Measurements from ENCODE around the gene NEBL.

The NEBL gene

DNA sequence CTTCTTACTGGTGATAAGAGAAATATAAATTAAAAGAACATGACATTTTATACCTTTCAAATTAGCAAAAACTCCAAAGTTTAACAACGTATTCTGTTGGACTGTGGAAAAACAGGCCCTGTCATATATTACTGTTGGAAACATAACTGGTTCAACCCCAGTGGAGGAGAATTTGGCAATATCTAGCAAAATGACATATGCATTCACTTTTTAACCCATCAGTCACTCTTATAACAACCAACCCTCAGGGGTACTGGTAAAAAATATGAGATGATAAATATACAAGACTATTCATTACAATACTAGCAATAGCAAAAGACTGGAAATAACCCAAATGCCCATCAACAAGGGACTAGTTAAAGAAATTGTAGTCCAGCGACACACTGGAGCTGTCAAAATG is 22.9 kb upstream of the NEBL start:
- Mint-ChIP-seq H3K36me3 (no peaks in the 10 kb centered on the region), H3K4me3 (no peak overlapping the region), H3K27ac (no peak overlapping the region), H3K9me3 (no peaks in the 10 kb centered on the region), H3K27me3 (no peaks in the 10 kb centered on the region), H3K4me1 (no peaks in the 10 kb centered on the region)
- DNase-seq, result no peak
- CTCF ChIA-PET, result no interaction called here

DNA sequence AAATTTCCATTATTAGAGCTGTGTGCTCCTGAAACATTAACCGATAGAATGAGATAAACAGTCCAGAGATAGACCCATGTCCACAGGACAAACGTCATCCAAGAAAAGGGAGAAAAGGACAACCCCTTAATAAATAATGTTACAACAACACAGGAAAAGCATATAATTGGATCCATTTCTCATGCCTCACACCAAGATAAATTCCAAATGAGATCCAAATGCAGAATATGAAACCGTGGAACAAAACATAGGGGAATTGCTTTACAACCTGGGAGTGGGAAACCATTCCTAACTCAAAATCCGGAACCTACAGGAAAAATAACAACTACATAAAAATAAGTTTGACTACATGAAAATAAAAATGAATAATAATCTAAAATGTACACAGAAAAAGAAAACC is 22.4 kb upstream of the NEBL start:
- Mint-ChIP-seq H3K27me3 (no peaks in the 10 kb centered on the region), H3K4me1 (no peaks in the 10 kb centered on the region), H3K36me3 (no peaks in the 10 kb centered on the region), H3K9me3 (no peaks in the 10 kb centered on the region), H3K4me3 (no peak overlapping the region), H3K27ac (no peak overlapping the region)
- no peak for DNase-seq
- CTCF ChIA-PET, result no interaction called here

DNA sequence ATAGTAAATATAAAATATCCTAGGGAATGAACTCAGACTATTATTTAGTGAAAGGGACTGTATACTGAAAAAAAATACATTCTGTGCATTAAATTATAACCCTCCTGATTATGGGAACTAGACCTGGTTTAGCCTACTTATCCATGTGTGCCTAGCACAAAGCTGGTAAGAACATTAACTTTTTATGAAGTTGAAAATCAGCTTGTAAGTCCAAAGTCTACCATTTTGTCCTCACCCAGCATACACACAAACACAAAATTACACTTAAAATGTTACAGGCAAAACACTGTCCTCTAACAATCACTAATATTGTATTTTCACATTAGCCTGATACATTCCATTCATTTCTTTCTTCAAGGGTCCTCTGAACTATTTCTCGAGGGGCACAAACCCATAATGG is 19.9 kb upstream of the NEBL start:
- Mint-ChIP-seq H3K4me3 (no peak overlapping the region), H3K27me3 (no peaks in the 10 kb centered on the region), H3K9me3 (no peaks in the 10 kb centered on the region), H3K4me1 (no peaks in the 10 kb centered on the region), H3K36me3 (no peaks in the 10 kb centered on the region), H3K27ac (no peak overlapping the region)
- DNase-seq, result no peak
- CTCF ChIA-PET, result no interaction called here

DNA sequence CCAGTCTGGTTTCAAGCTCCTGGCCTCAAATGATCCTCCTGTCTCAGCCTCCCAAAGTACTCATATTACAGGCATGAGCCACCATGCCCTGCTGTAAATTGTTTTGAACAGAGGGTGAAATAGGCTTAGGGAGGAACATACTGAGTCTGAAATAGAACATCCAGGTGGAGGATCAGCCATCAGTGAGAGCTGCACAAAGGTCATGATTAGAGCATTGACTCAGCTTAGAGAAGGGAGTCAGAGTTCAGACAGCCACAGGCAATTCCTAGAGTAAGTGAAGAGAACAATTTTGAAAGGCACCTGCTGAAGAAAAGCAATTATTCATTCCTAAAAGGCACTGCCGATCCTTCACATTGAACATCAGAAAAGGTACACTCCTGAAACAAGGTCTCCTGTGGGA is 15.9 kb upstream of the NEBL start:
- H3K27ac Mint-ChIP-seq, result no peak overlapping the region
- H3K9me3 Mint-ChIP-seq, result no peaks in the 10 kb centered on the region
- H3K4me1 Mint-ChIP-seq, result no peaks in the 10 kb centered on the region
- no peaks in the 10 kb centered on the region for H3K36me3 Mint-ChIP-seq
- DNase-seq, result no peak
- no peak overlapping the region for H3K4me3 Mint-ChIP-seq
- CTCF ChIA-PET, result no interaction called here
- no peaks in the 10 kb centered on the region for H3K27me3 Mint-ChIP-seq

DNA sequence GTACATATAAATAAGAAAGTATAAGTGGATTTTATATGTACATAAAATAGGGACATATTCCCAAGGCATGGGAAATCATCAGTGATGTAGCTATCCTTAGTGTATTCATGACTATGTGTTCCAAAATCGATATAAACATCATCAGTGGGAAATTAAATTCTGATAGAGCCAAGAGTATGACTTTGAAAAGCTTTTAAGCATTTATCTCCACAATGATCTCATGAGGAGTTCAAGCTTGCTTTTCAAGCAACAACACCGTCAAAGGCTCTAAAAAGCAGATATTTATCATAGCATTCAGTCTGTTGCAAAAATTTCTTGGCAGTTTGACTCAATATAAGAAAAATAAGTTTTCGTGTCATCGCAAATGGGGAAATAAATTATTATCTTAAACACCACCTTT is 14.5 kb upstream of the NEBL start:
- no peaks in the 10 kb centered on the region for H3K27me3 Mint-ChIP-seq
- H3K27ac Mint-ChIP-seq, result no peak overlapping the region
- H3K9me3 Mint-ChIP-seq, result no peaks in the 10 kb centered on the region
- H3K4me1 Mint-ChIP-seq, result no peaks in the 10 kb centered on the region
- H3K4me3 Mint-ChIP-seq, result no peak overlapping the region
- no peaks in the 10 kb centered on the region for H3K36me3 Mint-ChIP-seq
- DNase-seq, result no peak
- CTCF ChIA-PET, result no interaction called here

DNA sequence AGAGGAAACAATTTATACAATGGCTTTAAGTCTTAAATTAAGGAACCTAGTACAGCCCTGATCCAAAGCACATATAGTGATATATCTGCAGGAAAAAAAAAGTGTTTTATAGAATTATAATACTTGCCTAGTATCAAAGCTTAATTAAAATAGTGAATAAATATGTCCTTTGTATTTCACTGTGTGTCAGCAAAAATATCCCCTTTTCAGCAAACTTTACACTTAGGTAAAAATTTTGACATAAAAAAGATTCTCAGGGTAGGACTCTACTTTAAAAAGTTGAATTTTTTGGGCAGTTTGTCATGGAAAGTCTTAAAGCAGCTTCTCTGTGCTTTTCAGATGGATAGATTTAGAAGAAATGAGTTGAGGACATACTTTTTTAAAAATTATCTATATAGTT is 12.7 kb upstream of the NEBL start:
- no peak overlapping the region for H3K4me3 Mint-ChIP-seq
- CTCF ChIA-PET, result no interaction called here

DNA sequence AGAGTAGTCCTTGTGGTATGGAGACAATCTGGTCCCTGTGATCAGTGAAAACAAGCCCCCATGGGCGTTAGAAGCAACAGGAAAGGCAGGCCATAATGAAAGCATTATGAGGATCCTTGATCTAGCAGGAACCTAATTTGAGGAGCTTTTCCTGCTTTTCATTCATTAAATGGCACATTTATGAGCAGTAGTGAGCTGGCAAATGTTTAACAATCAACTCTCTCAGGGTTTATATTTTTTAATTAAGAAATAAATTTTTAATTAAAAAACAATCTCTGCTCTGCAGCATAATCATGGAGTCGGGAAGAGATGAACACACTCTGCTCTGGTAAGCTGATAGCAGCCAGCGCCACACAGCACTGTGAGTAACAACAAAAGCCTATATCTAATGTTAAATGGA is 11.3 kb upstream of the NEBL start:
- Mint-ChIP-seq H3K27ac (no peak overlapping the region), H3K9me3 (no peaks in the 10 kb centered on the region), H3K27me3 (no peaks in the 10 kb centered on the region), H3K36me3 (no peaks in the 10 kb centered on the region), H3K4me1 (no peaks in the 10 kb centered on the region), H3K4me3 (no peak overlapping the region)
- no peak for DNase-seq
- CTCF ChIA-PET, result no interaction called here

More for the DNA sequence above, 12.7 kb upstream of the NEBL start:
- no peaks in the 10 kb centered on the region for H3K36me3 Mint-ChIP-seq
- no peaks in the 10 kb centered on the region for H3K4me1 Mint-ChIP-seq
- no peaks in the 10 kb centered on the region for H3K27me3 Mint-ChIP-seq
- no peak overlapping the region for H3K27ac Mint-ChIP-seq
- H3K9me3 Mint-ChIP-seq, result no peaks in the 10 kb centered on the region
- DNase-seq, result no peak

DNA sequence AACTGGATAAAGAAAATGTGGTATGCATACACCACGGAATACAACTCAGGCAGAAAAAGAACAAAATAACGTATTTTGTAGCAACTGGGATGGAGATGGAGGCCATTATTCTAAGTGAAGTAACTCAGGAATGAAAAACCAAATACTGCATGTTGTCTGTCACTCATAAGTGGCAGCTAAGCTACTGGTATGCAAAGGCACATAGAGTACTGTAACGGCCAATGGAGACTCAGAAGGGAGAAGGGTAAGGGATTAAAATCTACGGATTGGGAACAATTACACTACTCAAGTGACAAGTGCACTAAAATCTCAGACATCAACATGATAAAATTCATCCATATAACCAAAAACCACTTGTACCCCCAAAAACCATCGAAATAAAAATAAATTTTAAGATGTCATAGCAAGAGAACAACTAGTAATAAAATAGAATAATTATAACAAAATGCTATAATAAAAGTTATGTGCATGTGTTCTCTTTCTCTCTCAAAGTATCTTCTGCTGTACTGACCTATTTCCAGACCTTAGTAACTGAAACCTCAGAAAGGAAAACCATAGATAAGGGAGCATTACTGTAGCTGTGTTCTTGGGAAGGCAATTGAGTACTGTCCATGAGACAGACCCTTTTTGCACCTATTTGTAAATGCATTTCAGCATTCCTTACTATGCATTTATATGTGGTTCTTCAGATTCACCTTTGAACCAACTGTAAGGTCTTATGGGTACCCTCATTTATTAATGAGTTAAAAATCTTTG is 6.7 kb upstream of the NEBL start:
- no peaks in the 10 kb centered on the region for H3K36me3 Mint-ChIP-seq
- CTCF ChIA-PET, result no interaction called here
- H3K27ac Mint-ChIP-seq, result no peak overlapping the region

DNA sequence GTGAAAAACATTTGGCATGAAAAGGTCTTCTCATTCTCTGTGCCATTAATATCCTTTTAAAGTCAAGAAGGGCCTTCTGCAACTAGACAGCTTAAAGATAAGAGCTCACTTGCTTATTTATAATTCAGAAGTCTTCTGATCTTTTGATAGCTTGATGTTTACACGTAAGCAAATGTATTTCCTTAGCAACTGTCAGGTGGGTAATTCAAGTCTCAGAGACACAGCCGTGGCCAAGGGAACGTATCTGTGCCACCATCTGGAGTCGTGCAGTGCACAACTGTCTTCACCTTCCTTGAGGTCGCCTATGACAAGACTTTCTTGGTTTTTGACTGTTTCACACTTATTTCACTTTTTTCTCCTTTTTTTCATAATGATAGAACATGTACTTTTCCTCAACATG is 4.0 kb upstream of the NEBL start:
- DNase-seq, result no peak
- Mint-ChIP-seq H3K4me3 (no peak overlapping the region), H3K27ac (no peak overlapping the region), H3K36me3 (no peaks in the 10 kb centered on the region), H3K9me3 (peaks cover 2% of the 10 kb centered on the region), H3K4me1 (no peaks in the 10 kb centered on the region), H3K27me3 (no peaks in the 10 kb centered on the region)
- CTCF ChIA-PET, result no interaction called here

More for the DNA sequence above, 6.7 kb upstream of the NEBL start:
- Mint-ChIP-seq H3K27me3 (no peaks in the 10 kb centered on the region), H3K4me1 (no peaks in the 10 kb centered on the region), H3K4me3 (no peak overlapping the region), H3K9me3 (peaks cover 2% of the 10 kb centered on the region)
- no peak for DNase-seq

DNA sequence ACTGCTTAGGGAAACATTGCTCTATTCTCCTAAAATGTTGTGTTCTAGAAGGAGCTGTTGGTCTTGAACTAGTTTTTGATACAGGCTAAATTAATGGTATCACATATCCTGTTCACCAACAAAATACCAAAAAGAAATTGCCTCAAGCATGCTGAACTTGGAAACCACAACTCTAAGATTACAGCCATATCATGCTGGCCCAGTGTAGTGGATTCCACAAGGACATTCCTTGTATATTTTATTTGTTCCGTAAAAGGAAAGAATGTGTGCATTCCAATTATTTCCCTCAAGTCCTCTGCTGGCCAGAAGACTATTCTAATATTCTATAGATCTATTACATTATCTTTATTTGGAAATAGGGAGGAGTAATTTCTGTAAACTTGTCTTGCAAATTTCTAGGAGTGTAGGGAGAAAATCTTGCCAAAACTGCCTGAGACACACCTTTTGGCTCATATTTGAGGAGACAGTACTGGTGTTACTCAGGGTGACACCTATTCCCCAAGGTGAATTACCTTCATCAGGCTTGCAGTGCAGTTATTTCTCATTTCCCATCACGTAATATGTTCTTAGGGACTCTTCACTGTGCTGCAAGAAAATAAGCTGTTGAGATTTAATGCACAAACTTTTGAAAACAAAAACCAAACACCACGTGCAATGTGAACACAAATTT is 1.9 kb upstream of the NEBL start:
- H3K9me3 Mint-ChIP-seq, result peaks cover 2% of the 10 kb centered on the region
- no peak for DNase-seq
- no peak overlapping the region for H3K4me3 Mint-ChIP-seq
- no peaks in the 10 kb centered on the region for H3K4me1 Mint-ChIP-seq
- no peak overlapping the region for H3K27ac Mint-ChIP-seq
- no peaks in the 10 kb centered on the region for H3K27me3 Mint-ChIP-seq
- no peaks in the 10 kb centered on the region for H3K36me3 Mint-ChIP-seq
- CTCF ChIA-PET, result no interaction called here

DNA sequence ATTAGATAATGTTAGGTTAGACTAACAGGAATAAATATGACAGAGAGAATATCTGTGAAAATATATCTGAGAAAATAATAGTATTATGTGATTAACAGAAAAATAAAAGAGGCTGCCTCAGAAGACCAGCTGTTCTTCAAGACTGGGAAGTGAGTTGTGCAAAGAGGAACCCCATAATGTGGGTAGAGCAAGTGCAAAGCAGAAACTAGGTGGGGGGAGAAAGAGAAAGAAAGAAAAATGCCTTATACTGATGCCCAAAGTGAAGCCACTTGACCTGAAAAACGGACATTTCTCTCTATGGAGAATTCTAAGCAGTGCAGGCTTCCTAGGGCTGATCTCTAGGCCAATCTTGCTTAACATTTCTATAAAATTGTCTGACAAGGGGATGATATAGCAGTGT is 3.8 kb downstream of the NEBL start:
- no peak overlapping the region for H3K4me3 Mint-ChIP-seq
- CTCF ChIA-PET, result no interaction called here
- DNase-seq, result no peak
- H3K9me3 Mint-ChIP-seq, result no peaks in the 10 kb centered on the region
- H3K27me3 Mint-ChIP-seq, result no peaks in the 10 kb centered on the region
- no peaks in the 10 kb centered on the region for H3K4me1 Mint-ChIP-seq
- H3K27ac Mint-ChIP-seq, result no peak overlapping the region
- no peaks in the 10 kb centered on the region for H3K36me3 Mint-ChIP-seq

DNA sequence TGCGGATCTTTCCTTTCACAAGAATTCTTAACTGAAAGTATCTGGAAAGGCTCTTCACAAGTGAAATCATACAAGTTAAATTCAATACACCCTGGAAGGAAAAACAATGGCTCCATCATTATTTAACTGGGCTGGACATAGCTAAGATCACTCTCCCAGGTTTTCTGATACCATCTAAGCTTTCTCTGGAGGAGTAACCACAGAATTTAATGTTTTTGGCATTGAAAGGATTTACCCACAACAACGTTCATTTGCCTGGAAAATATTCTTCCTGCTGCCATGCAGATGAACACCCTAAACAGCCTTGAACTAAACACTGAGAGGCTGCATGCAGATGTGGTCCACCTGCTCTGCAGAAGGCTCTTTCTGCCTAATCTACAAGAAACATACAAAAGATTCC is 4.3 kb downstream of the NEBL start:
- H3K4me1 Mint-ChIP-seq, result no peaks in the 10 kb centered on the region
- no peaks in the 10 kb centered on the region for H3K9me3 Mint-ChIP-seq
- no peak overlapping the region for H3K4me3 Mint-ChIP-seq
- H3K27me3 Mint-ChIP-seq, result no peaks in the 10 kb centered on the region
- DNase-seq, result no peak
- H3K36me3 Mint-ChIP-seq, result no peaks in the 10 kb centered on the region
- no peak overlapping the region for H3K27ac Mint-ChIP-seq
- CTCF ChIA-PET, result no interaction called here

DNA sequence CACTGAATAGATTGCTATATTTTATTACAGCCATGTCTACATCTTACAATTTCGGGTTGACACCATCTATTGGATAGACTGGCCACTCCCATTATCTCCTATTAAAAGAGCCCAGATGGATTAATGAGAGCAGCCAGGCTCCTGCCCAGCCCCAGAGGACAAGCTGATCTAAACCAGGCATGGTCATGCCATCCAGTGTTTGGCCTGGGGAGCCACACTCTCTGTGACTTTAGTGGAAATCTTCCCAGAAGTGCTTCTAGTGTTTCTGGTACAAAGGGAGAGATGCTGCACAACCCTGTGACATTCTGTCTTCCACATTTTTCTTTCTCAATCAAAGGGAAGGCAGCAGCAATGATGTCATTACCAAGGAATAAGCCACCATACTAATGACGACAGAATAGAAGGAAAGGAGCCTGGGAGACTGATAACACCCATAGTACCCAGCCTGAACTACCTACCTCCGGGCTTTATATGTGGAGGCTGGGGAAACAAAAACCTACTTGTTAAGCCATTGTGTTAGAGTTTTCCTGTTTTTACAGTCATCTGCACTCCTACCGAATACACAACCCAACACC is 5.0 kb downstream of the NEBL start:
- H3K4me3 Mint-ChIP-seq, result no peak overlapping the region
- no peaks in the 10 kb centered on the region for H3K36me3 Mint-ChIP-seq
- no peaks in the 10 kb centered on the region for H3K9me3 Mint-ChIP-seq
- H3K27me3 Mint-ChIP-seq, result no peaks in the 10 kb centered on the region
- no peak for DNase-seq
- no peak overlapping the region for H3K27ac Mint-ChIP-seq
- CTCF ChIA-PET, result no interaction called here
- no peaks in the 10 kb centered on the region for H3K4me1 Mint-ChIP-seq

DNA sequence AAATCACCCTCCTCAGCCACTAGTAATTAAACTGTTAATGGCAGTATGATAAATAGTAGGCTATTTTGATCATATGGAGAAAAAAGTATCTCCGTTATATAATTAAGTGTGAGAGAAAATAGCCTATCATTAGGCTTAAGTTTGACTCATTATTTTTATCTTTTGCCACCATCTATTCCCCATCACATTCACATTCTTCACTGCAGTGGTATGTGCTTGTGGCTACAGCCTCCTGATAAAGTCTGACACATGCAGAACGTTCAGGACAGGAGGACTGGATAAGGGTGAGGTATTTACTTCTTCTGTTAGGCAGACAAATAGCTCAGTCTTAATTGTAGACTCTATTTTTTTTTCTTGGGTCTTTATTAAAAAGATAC is 5.8 kb downstream of the NEBL start:
- CTCF ChIA-PET, result no interaction called here
- no peaks in the 10 kb centered on the region for H3K36me3 Mint-ChIP-seq
- no peak for DNase-seq

DNA sequence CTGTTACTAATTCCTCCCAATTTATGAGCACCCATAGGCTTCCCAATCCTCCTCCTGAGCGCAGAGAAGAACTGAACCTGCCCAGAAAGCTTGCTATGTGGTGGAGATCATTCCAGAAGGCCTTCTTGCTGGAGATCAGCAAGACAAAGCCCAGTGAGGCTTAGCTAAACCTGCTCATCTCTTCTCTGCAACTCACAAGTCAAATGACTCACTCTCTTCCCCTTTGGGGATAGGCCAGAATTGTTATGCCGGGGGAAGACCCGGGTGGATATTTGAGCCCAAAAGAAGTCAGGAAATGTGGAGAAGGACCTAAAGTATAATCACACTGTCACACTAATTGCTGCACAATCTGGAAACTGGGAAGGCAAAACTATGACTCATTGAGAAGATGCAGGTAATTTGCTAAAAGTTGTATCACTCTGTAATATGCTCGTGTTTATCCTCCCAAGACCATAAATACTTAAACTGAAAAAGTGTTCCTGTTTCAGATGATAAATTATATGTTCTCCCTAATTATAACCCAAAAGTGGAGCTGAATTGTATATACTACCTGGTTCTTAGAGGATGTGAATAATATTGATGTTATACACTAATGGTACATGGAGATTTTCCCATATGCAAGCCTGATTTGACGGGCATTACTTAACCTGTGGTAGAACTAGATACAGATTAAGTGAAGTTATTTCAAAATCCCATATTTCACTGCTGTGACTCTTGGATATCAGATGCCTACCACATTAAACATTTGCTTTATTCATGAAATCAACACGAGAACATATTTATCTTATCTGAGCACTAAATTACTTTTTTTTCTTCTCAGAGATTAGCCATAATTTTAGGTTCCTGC is 6.4 kb downstream of the NEBL start:
- CTCF ChIA-PET, result no interaction called here
- H3K9me3 Mint-ChIP-seq, result no peaks in the 10 kb centered on the region
- H3K36me3 Mint-ChIP-seq, result no peaks in the 10 kb centered on the region
- no peak overlapping the region for H3K4me3 Mint-ChIP-seq
- no peak for DNase-seq
- no peaks in the 10 kb centered on the region for H3K27me3 Mint-ChIP-seq
- no peak overlapping the region for H3K27ac Mint-ChIP-seq
- no peaks in the 10 kb centered on the region for H3K4me1 Mint-ChIP-seq

More for the DNA sequence above, 5.8 kb downstream of the NEBL start:
- H3K9me3 Mint-ChIP-seq, result no peaks in the 10 kb centered on the region
- no peaks in the 10 kb centered on the region for H3K27me3 Mint-ChIP-seq
- H3K27ac Mint-ChIP-seq, result no peak overlapping the region
- no peak overlapping the region for H3K4me3 Mint-ChIP-seq
- no peaks in the 10 kb centered on the region for H3K4me1 Mint-ChIP-seq
